Retina (tissue), 1 donor: ENCODE results near the gene PXDN.
"Not testable (repeated sequence)": the region's sequence is repeated elsewhere in the genome, so short reads cannot be mapped to it uniquely, and the experiment has no call there.

Experiments
- DNase-seq: peaks from one replicate; pipeline ENCODE4 v3.0.0-alpha.2; 2016

Gene PXDN

GRCh38 chr2:1721706-1722646 is 22.3 kb downstream of the PXDN start:
- no peak for DNase-seq

GRCh38 chr2:1718339-1719220 is 25.7 kb downstream of the PXDN start:
- DNase-seq, result peak; percentile 23

- peak; percentile 26 for DNase-seq
Observed at GRCh38 chr2:1717113-1717512, 27.2 kb downstream of the PXDN start.

GRCh38 chr2:1716441-1716840 is 27.9 kb downstream of the PXDN start:
- no peak for DNase-seq

GRCh38 chr2:1716014-1716305 is 28.4 kb downstream of the PXDN start:
- not testable (repeated sequence) for DNase-seq

GRCh38 chr2:1715184-1716013 is 28.9 kb downstream of the PXDN start:
- peak; percentile 31 for DNase-seq

- no peak for DNase-seq
Observed at GRCh38 chr2:1714291-1715064, 29.8 kb downstream of the PXDN start.

GRCh38 chr2:1713839-1714236 is 30.5 kb downstream of the PXDN start:
- no peak for DNase-seq

GRCh38 chr2:1713142-1713838 is 31.0 kb downstream of the PXDN start:
- peak; percentile 79 for DNase-seq

GRCh38 chr2:1709946-1710560 is 34.3 kb downstream of the PXDN start:
- DNase-seq, result peak; percentile 23

GRCh38 chr2:1709335-1709605 is 35.0 kb downstream of the PXDN start:
- DNase-seq, result no peak

GRCh38 chr2:1708476-1709334 is 35.6 kb downstream of the PXDN start:
- DNase-seq, result peak; percentile 66

GRCh38 chr2:1707771-1708418 is 36.4 kb downstream of the PXDN start:
- DNase-seq, result peak; percentile 82

- DNase-seq, result not testable (repeated sequence)
Observed at GRCh38 chr2:1706089-1706841, 38.0 kb downstream of the PXDN start.

- no peak for DNase-seq
Observed at GRCh38 chr2:1705557-1706076, 38.7 kb downstream of the PXDN start.

- peak; percentile 37 for DNase-seq
Observed at GRCh38 chr2:1704631-1705556, 39.4 kb downstream of the PXDN start.

- DNase-seq, result no peak
Observed at GRCh38 chr2:1702186-1702565, 42.1 kb downstream of the PXDN start.
